GM12864 (cell line): ENCODE data around the gene TNC.
"Not testable (repeated sequence)": the region's sequence is repeated elsewhere in the genome, so short reads cannot be mapped to it uniquely, and the experiment has no call there.

Experiments
- DNase-seq: peaks from one replicate; pipeline ENCODE4 v3.0.0-alpha.2; 2011; ENCODE audit warnings: low read depth
- H3K4me3 ChIP-seq: 2 replicates; pipeline ENCODE4 v1.5.1; 2011; ENCODE audit warnings: mild to moderate bottlenecking, low read depth, low read length, control low read depth
- CTCF ChIP-seq: IDR thresholded peaks from 2 replicates; pipeline ENCODE4 v1.5.1; 2011; ENCODE audit warnings: low read depth, mild to moderate bottlenecking, moderate library complexity, low read length, control low read depth, inconsistent platforms; ENCODE audit errors: missing control alignments

Gene TNC

GRCh38 chr9:115137526-115137925 is 19.6 kb upstream of the TNC start:
- DNase-seq = no peak

GRCh38 chr9:115135821-115136778 is 18.1 kb upstream of the TNC start:
- no peak for TF ChIP-seq CTCF
- no peak for DNase-seq

More at GRCh38 chr9:115137526-115137925, 19.6 kb upstream of the TNC start:
- no peak overlapping the region for H3K4me3 ChIP-seq
- no peak for TF ChIP-seq CTCF

GRCh38 chr9:115134941-115135340 is 17.0 kb upstream of the TNC start:
- DNase-seq = no peak
- no peak for TF ChIP-seq CTCF

More at GRCh38 chr9:115135821-115136778, 18.1 kb upstream of the TNC start:
- no peak overlapping the region for H3K4me3 ChIP-seq

GRCh38 chr9:115133649-115134048 is 15.7 kb upstream of the TNC start:
- no peak for TF ChIP-seq CTCF
- no peak overlapping the region for H3K4me3 ChIP-seq
- DNase-seq = no peak

More at GRCh38 chr9:115134941-115135340, 17.0 kb upstream of the TNC start:
- H3K4me3 ChIP-seq = no peak overlapping the region

GRCh38 chr9:115132648-115133047 is 14.7 kb upstream of the TNC start:
- DNase-seq = no peak
- TF ChIP-seq CTCF = no peak
- no peak overlapping the region for H3K4me3 ChIP-seq

GRCh38 chr9:115130176-115130575 is 12.2 kb upstream of the TNC start:
- DNase-seq = no peak

GRCh38 chr9:115128726-115129125 is 10.8 kb upstream of the TNC start:
- DNase-seq = not testable (repeated sequence)

More at GRCh38 chr9:115130176-115130575, 12.2 kb upstream of the TNC start:
- H3K4me3 ChIP-seq = no peak overlapping the region
- TF ChIP-seq CTCF = no peak

More at GRCh38 chr9:115128726-115129125, 10.8 kb upstream of the TNC start:
- not testable (repeated sequence) for H3K4me3 ChIP-seq
